GM12891 (cell line): Measurements from ENCODE around the gene TIMM13.

Source experiments
- PAX5 ChIP-seq: IDR thresholded peaks from 2 replicates; pipeline ENCODE4 v1.6.1; 2011; ENCODE audit warnings: low read length, moderate library complexity, mild to moderate bottlenecking; ENCODE audit not compliant: insufficient read depth, severe bottlenecking
- POLR2A ChIP-seq: IDR thresholded peaks from 2 replicates; pipeline ENCODE4 v1.6.1; 2011; ENCODE audit warnings: low read depth, low read length, control low read depth
- POLR2AphosphoS5 ChIP-seq: IDR thresholded peaks from 2 replicates; pipeline ENCODE4 v1.6.1; 2011; ENCODE audit warnings: low read depth, low read length, control low read depth
- POU2F2 ChIP-seq: IDR thresholded peaks from 2 replicates; pipeline ENCODE4 v1.6.1; 2011; ENCODE audit warnings: low read depth, mild to moderate bottlenecking, control low read depth, low read length, moderate library complexity
- SPI1 ChIP-seq: IDR thresholded peaks from 2 replicates; pipeline ENCODE4 v1.6.1; 2011; ENCODE audit warnings: low read depth, low read length, control low read depth
- TAF1 ChIP-seq: IDR thresholded peaks from 2 replicates; pipeline ENCODE4 v1.6.1; 2011; ENCODE audit warnings: low read depth, low read length, control low read depth

DNA sequence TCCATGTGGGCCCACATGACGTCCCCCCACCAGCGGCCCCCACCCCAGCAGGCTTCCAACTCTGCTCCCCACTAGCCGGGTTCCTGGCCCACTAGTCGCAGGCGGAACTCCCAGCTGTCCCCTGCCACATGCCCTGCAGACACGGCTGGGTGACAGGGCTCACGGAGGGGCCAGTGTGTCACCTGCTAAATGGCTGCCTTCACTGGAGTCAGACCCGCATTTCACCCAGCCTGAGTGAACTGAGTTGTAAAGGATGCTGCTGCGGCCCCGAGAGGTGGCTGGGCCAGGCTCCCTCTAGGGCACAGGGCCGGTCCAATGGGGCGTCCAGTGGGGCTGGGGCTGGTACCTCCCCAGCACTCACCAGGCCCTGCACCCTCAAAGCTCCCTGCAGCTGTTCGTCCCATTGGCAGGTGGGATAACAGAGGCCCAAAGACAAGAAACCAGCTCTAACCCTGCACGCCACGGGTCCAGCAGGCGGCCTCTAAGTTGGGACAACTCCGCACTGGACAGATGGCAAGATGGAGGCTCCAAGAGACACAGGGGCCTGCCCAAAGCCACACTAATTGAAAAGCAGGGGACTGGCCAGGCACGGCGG is 26.1 kb upstream of the TIMM13 start:
- TF ChIP-seq PAX5 (no peak), POLR2A (no peak), POLR2AphosphoS5 (no peak), POU2F2 (no peak), TAF1 (no peak), SPI1 (no peak)
